Gastrocnemius medialis (tissue), 4 donors: ENCODE measurements around the gene MPDU1.

Experiments used
- POLR2A ChIP-seq, 2 donors: fragments of 450-650 bp; IDR thresholded peaks; one replicate each; pipeline ENCODE4 v1.6.1; 2017; ENCODE audit warnings: antibody characterized with exemption in 2 of 2, mild to moderate bottlenecking in 2 of 2, moderate library complexity in 2 of 2
- TF ChIP-seq, protein P1 (sequence below), 5 experiments: fragments of 450-650 bp in 3 of 5; fragments of 200-600 bp in 2 of 5; sonication (generic) in 2 of 5; IDR thresholded peaks in 4 of 5; conservative IDR thresholded peaks in 1 of 5; 1 replicate in 4 of 5; 2 replicates in 1 of 5; pipeline ENCODE4 v1.5.1; 2016 to 2019; ENCODE audit warnings: antibody characterized with exemption in 5 of 5, mild to moderate bottlenecking in 3 of 5, moderate library complexity in 3 of 5

DNA sequence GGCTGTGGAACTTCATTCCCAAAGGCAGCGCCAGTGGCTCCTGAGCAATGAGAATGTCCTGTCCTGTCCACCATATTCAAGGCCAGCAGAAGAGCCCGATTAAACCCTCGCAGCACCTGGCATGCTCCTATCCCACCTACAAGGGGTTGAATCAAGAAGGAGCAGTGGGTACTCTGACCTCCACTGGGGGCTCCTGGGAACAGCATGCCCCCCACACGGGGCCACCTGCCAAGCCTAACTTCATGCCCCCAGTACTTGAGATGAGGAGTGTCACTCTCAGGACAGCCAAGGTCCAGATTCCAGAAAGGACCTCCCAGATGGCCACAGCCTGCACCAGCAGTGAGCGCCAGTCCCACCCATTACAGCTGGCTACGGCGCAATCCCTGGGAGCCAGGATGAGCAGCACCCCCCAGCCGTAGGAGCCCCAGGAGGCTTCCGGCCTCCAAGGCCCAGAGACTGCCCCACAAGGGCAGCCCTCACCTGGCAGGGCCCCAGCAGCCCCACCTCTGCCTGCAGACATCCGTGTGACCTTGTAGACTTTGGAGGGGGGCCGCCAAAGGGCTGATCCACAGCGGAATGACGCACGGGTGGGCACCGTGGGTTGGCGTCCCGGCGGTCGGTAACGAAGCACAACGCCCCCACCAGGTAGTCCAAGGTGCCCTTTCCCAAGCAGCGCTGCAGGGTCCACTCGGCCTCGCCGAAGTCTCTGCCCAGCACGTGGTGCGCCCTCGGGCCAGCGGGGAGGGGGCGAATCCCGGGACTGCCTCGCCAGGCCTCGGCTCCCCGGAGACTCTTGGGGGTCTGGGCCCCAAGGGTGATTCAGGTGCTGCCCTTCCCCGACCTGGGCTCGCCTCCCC lies 1.0 kb upstream of the MPDU1 start:
- TF ChIP-seq, protein P1, sequence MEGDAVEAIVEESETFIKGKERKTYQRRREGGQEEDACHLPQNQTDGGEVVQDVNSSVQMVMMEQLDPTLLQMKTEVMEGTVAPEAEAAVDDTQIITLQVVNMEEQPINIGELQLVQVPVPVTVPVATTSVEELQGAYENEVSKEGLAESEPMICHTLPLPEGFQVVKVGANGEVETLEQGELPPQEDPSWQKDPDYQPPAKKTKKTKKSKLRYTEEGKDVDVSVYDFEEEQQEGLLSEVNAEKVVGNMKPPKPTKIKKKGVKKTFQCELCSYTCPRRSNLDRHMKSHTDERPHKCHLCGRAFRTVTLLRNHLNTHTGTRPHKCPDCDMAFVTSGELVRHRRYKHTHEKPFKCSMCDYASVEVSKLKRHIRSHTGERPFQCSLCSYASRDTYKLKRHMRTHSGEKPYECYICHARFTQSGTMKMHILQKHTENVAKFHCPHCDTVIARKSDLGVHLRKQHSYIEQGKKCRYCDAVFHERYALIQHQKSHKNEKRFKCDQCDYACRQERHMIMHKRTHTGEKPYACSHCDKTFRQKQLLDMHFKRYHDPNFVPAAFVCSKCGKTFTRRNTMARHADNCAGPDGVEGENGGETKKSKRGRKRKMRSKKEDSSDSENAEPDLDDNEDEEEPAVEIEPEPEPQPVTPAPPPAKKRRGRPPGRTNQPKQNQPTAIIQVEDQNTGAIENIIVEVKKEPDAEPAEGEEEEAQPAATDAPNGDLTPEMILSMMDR (IDR thresholded peaks at IDR 0.05 in 4 of 5, conservative IDR thresholded peaks at IDR 0.05 in 1 of 5), result no peak
- TF ChIP-seq POLR2A (IDR thresholded peaks at IDR 0.05), result no peak
